ENCODE data around the gene KHK. TPM values are rescaled to one million over a fixed set of nuclear protein-coding genes. Genes with fewer than 3 reads are reported as not detected.

Gene KHK
- total and polyA plus RNA-seq, 8 donors, result 5.1 to 16.2 (median 7.4) TPM

- Histone ChIP-seq H3K9me3 (no peaks in the 10 kb centered on the region), H3K27me3 (no peaks in the 10 kb centered on the region), H3K4me3 (peak overlapping the region in 1 of 4 donors; percentile 24), H3K4me1 (peaks cover 0 to 12% (median 0%) of the 10 kb centered on the region in 3 donors), H3K36me3 (no peaks in the 10 kb centered on the region), H3K27ac (no peak overlapping the region)
- ATAC-seq (no peak), FAIRE-seq (no peak), DNase-seq (peak in 1 of 6 donors; percentile 74)
- intact Hi-C loops (cut with DNase I), result loop anchor here in 1 of 3 donors (10.0 kb wide), 1 partner anchor 116 kb away; no protein-coding TSS in a partner anchor
- no peak for TF ChIP-seq CTCF (IDR thresholded peaks at IDR 0.05)
- 90 to 95% methylated on average over 14 of the region's 14 CpGs for WGBS, 2 donors
Observed at GRCh38 chr2:27080603-27080936, 6.0 kb upstream of the KHK start.

GRCh38 chr2:27081984-27082772 lies 4.4 kb upstream of the KHK start:
- Histone ChIP-seq H3K27ac (no peak overlapping the region), H3K4me3 (no peak overlapping the region), H3K27me3 (no peaks in the 10 kb centered on the region), H3K36me3 (no peaks in the 10 kb centered on the region), H3K4me1 (peaks cover 0 to 13% (median 0%) of the 10 kb centered on the region in 3 donors), H3K9me3 (no peaks in the 10 kb centered on the region)
- no peak for TF ChIP-seq CTCF (IDR thresholded peaks at IDR 0.05)
- 86 to 89% methylated on average over 38 of the region's 38 CpGs for WGBS, 2 donors
- DNase-seq, result peak in 2 of 6 donors; percentile 51 to 81
- FAIRE-seq, result no peak
- ATAC-seq, result no peak
- intact Hi-C loops (cut with DNase I), result loop anchor here in 1 of 3 donors (10.0 kb wide), 1 partner anchor 117 kb away; no protein-coding TSS in a partner anchor

- no peaks in the 10 kb centered on the region for H3K36me3 ChIP-seq
- H3K9me3 ChIP-seq, result no peaks in the 10 kb centered on the region
- H3K27ac ChIP-seq, result no peak overlapping the region
- intact Hi-C loops (cut with DNase I), result loop anchor here in 1 of 3 donors (10.0 kb wide), 1 partner anchor 118 kb away; no protein-coding TSS in a partner anchor
- peak in 1 of 6 donors; percentile 68 for DNase-seq
- 81 to 84% methylated on average over 25 to 27 of the region's 27 CpGs for WGBS, 2 donors
- no peak for ATAC-seq
- no peak for TF ChIP-seq CTCF (IDR thresholded peaks at IDR 0.05)
- FAIRE-seq, result no peak
- H3K27me3 ChIP-seq, result no peaks in the 10 kb centered on the region
- H3K4me1 ChIP-seq, result peaks cover 0 to 18% (median 0%) of the 10 kb centered on the region in 3 donors
- H3K4me3 ChIP-seq, result no peak overlapping the region
Observed at GRCh38 chr2:27082773-27083409, 3.7 kb upstream of the KHK start.

GRCh38 chr2:27083410-27084296 lies 2.9 kb upstream of the KHK start:
- peak in 1 of 6 donors; percentile 70 for DNase-seq
- Histone ChIP-seq H3K36me3 (no peaks in the 10 kb centered on the region), H3K27ac (no peak overlapping the region), H3K27me3 (no peaks in the 10 kb centered on the region), H3K9me3 (no peaks in the 10 kb centered on the region), H3K4me1 (peaks cover 0 to 18% (median 0%) of the 10 kb centered on the region in 3 donors), H3K4me3 (no peak overlapping the region)
- WGBS, 2 donors, result 78 to 80% methylated on average over 20 of the region's 20 CpGs
- no peak for TF ChIP-seq CTCF (IDR thresholded peaks at IDR 0.05)
- no peak for ATAC-seq
- FAIRE-seq, result no peak
- intact Hi-C loops (cut with DNase I), result loop anchor here in 1 of 3 donors (10.0 kb wide), 1 partner anchor 119 kb away; no protein-coding TSS in a partner anchor

Data from pancreas (tissue), 10 donors.